NCI-H146 (cell line): Measurements from ENCODE around the gene PDP2.
A peak's percentile ranks its signal among the peaks of the same experiment; 100 is the strongest.

ENCODE experiments used
- DNase-seq: peaks from one replicate; lab custom pipeline; 2025; lab: John Stamatoyannopoulos, UW

Gene PDP2

DNA sequence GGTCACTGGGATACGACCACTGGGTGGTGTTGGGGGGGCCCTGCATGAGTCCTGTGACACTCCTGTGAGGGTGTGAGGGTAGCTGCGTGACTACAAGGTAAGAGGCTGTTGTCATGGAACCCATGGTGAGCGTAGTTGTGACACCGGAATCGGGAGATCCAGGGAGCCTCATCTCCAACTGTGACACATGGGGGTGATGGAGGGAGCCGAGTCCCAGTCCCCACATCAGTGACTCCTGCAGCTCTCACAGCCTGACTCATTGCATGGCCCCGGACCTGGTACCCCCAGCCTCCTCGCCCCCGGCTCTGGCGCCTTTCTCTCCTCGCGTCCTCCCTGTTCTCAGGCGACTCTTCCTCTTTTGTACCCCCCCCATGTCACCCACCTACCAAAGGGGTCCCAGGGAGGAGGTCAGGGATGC lies 24.1 kb downstream of the PDP2 start:
- DNase-seq: no peak

DNA sequence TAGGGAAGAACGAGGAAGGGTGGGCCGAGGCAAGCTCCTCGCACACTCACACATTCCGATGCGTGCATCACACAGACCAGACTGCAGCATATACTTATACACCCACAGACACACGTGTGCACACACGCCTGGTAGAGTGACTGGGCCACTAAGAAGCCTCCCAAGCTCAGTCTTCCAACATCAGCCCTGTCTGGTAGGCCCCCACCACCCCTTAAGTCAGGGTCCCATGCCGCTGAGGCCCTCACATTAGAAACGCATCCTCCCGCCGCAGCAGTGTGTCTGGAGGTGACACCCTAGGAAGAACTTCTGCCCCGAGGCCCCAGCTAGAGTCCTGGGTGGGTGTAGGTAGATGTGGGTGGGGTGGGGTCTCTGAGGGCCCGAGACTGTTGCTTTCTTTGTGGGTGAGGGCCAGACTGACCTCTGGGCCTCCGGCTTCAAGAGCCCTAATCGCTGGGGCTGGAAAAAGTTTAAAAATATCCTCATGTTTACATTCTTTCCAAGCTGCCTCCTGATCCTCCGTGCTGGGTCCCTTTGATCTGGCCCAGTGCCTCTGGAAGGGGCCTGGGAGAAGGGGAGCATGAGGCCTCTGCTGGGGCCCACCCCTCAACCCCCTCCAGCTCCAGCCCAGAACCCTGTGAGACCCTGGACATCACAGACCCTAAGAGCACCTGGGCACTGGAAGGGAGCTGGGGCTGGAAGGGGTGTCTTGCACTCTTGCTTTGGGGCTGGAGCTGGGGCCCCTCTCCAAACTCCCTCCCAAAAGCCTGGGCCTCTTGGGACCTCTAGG lies 24.7 kb downstream of the PDP2 start:
- DNase-seq: no peak

DNA sequence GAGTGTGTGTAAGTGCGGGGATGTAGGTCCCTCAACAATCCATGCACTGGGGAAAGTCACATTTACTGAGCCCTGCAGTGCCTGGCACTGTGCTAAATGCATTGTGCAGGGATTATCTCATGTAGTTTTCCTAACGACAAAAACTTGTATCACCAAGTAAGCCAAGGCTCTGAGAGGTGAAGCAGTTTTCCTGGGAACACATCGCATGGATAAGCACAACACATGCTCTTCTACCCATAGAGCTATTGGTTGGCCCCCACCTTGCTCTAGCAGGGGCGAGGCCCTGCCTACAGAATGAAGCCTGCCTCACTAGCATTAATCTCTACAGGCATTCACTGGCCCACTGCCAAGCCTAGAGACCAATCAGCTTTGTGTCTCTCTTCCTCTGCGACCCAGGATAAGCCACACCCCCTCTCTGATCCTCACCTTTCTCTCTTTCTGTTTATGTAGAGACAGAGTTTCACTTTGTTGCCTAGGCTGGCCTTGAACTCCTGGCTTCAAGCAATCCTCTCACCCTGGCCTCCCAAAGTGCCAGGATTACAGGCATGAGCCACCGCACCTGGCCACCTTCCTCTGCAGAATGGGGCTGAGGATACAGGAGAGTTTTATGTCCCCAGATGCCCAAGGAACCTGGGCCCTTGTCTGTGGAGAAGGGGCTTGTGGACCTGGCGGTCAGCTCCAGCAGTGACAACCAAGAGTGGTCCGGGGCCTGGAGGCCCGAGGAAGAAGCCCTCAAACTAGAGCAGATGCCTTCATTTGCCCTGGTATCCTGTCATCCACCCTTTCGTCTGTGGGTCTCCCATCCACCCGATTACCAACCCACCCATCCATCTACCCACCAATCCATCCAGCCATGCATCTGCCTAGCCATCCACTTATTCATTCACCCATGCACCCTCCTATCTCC lies 25.6 kb downstream of the PDP2 start:
- peak; percentile 23 for DNase-seq

DNA sequence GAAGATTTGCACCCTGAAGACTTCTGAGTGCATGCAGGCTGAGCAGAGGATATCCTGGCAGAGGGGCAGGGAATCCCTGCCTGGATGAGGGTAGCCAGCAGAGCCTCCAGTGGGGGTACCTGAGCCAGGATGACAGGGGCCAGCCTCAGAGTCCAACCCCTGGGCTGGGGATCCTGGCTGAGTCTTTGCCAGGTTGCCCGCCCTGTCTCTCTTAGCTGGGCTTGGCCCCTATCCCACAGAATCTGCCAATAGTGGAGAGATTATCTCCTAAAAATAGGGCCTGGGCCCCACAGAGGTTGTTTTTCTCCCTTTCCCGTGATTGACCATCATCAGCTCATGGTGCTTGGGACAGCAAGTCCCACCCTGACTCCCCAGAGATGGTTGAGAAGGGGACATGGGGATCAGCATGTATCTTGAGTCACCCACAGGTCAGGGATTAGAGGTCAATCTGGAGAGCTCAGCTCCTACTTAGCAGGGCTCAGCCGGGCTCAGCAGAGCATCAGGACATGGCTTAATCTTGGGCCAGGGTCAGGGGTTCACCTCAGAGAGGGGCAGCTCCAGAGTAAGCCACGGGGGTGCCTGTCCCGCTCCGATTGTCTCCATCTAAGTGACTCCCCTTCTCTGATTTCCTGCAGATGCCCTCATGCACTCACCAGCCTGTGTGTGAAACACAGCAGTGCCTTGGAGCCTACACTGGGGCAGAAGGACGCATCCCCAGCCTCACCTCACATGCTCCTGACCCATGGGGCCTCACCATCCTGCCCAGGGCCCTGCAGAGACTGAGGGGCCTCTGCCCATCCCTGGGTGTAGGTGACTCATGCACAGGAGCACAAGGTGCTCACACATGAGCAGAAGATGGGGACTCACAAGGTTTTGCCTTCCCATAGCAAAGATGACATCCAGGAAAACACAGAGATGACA lies 26.9 kb downstream of the PDP2 start:
- DNase-seq: no peak

DNA sequence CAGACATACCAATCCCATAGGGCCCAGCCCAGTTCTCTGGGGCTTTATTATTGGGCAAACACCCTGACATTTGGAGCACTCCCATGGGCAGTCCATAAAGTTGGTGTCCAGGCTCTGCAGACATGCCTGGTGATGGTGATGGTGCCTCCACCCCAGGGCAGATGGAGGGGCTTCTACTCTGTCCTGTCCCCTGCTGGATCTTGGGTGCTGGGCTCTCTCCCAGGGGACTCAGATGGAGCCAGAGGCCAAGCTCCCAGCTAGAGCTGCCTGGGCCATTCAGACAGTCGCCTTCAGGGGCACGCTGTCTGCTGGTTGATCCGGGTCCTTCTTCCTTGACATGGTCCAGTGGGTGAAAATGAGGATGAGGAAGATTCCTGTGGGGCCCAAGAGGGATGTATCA lies 27.8 kb downstream of the PDP2 start:
- no peak for DNase-seq

DNA sequence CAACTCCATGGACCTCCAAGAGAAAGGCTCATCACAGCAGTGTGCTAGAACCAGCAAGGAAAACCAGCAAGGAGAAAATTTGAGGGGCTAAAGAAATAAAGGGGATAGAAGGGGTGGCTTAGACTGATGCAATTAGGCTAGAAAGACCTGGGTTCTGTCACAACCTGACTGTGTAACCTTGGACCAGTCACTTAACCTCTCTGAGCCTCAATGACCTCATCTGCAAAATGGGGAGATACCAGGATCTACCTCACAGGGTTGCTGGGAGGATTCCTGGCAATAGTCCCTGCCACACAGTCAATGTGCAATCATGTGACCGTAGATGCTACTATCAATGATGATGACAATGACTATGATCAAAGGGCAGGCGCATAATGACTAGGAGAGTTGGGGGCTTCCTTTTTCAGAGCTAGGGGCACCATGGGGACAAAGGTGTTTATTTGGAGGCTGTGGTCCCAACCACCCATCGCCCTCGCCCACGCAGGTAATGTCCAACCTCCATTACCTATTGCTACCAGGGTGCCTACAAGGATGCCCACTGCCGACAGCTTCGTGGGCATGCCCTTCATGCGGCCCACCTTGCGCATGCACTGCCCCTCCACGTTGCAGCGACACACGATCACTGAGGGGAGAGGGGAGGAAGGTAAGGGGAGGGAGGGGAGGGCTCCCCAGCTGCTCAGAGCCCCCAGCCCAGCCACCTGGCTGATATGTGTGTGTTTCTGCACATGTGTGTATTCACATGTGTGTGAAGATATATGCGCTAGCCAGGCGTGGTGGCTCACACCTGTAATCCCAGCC lies 28.6 kb downstream of the PDP2 start:
- no peak for DNase-seq

DNA sequence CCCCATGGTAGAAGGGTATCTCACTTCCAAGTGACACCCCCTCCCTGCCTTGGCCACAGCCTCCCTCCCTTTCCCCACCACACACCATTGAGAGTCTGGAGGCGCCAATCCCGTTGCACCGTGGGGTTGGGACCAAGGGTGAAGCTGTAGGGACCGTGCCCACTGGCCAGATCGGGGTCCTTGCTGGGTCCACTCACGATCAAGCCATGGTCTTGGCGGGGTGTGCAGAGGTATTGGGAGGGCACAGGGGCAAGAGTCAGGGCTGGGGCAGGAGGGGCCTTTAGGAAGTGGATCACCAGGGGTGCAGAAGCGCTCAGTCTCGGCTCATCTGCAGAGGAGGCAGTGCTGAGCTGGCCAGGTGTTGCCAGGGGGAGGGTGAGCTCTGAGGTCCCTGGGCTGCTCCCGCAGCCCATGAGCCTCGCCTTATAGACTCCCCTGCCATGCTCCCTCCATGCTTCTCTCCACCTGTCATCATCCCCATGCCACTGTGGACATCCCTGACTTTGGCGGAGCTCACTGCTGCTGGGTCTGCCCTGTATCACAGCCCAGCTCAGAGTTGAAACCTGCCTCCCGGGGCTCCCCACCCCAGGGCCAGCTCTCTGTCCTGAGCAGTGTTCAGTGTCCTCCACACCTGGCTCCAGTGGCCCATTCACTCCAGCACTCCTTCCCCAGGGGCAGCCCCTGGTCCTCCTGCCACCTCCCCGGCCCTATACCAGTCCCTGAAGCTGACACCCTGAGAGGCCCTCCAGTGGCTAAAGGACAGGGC lies 30.0 kb downstream of the PDP2 start:
- no peak for DNase-seq

DNA sequence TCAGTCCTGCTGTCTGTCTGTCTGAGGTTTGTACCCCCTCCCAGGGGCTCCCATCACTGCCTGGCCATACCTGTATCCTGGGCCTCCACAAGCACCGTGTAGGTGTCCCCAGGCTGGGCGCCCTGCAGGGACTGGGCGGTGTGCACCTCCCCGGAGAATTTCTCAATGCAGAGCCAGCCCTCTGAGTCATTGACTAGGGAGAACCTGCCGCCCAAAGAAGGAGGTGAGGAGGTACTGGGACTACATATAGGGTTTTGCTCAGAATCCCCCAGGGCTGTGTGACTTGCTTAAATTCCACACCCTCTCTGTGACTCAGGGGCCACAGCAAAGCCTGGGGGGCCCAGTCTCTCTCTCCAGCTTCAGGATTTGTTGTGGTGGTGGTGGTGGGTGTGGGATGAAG lies 30.8 kb downstream of the PDP2 start:
- DNase-seq: no peak

DNA sequence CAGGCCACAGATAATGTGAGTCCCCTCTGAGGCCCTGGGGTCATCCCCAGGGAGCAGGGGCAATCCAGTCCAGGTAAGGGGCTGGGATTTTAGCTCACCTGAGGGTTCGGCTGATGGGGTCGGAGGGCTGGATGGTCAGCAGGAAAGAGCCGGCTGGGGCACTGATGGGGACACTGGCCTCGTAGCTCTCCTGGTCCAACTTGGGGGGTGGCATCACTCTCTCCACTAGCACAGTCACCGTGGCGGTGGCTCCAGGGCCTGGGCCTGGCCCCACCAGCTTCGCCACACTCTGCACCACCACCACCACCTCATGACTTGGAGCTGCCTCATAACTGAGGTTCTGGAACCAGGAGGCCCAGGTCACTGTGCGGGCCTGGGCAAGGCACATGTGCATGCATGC lies 31.5 kb downstream of the PDP2 start:
- DNase-seq: no peak

DNA sequence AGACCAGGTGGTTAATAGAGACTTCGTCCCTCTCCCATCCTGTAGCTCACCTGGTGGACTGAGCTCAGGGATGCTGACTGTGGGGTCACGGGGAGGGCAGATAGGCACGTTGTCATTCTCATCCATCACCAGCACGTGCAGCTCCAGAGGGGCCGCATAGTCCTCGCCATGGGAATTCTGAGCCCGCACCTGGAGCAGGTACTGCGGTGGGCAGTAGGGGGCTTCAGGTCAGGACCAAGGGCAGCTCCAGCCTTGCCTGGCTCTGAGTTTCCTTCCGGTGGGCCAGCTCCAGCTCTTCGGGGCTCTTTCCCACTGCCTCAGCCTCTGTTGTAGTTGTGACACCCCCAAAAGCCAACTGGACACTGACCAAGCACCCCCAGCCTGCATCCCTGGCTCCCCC lies 32.8 kb downstream of the PDP2 start:
- no peak for DNase-seq

DNA sequence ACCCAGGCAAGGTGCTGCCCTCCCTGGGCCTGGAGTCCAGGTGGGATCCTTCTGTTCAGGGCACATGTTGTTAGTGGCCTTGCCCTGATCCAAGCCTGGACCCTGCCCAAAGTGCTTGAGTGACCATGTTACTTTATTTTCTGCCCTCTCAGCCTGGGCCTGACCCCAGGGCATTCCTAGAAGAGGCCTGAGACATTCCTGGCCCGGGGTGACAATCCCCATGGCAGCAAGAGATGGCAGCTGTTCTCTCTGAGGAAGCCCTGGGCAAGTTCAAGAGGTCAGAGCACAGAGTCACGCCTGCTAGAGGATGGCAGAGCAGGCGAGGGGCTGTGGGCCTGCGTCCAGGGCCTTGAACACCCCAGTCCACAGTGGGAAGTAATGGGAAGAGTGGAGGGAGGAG lies 33.4 kb downstream of the PDP2 start:
- no peak for DNase-seq

DNA sequence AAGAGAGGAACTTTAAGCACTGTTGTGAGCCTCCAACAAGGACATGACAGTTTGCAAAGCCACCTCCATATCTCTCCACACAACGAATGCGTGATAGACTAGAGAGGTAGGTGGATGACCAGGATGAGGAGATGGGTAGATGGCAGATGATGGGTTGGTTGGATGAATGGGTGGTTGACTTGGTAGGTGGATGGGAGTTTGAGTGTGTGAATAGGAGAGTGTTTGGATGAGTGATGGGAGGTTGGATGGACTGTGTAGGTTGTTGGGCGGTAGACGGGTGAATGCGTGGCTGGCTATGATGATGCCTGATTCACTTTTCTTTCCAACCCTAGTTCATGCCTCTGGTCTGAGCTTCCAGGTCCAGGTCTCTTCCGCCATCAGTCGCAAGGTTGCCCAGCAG lies 34.2 kb downstream of the PDP2 start:
- no peak for DNase-seq

DNA sequence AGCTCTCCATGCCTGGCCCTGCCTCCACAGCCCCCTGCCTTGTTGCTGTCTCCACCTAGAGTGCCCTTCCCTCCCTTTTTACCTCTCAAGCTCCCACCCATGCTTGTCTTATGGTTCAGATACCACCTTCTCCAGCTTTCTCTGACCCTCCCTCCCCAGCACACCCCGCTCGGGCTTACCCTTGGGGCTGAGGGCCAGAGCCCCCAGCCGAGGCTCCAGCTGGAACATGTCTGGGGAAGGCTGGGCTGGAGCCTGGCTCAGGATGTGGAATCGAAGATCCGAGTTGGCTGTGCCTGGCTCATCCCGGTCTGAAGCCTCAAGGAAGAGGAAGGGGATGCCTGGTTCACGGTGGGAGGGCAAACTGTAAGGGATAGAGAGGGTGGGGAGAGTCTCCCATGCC lies 34.7 kb downstream of the PDP2 start:
- DNase-seq: no peak

DNA sequence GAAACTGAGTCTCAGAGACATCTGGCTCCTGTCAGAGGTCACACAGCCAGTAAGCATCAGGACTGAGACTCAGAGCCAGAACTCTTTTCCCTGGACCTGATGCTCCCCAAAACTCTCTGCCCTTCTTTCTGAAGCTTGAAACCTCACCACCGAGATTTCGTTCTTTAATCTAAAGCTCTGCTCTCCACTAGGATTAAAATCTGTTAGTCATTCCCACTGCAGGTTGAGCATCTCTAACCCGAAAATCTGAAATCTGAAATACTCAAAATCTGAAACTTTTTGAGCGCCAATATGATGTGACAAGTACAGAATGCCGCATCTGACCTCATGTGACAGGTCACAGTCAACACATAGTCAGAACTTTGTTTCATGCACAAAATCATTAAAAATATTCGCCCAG lies 36.2 kb downstream of the PDP2 start:
- no peak for DNase-seq

DNA sequence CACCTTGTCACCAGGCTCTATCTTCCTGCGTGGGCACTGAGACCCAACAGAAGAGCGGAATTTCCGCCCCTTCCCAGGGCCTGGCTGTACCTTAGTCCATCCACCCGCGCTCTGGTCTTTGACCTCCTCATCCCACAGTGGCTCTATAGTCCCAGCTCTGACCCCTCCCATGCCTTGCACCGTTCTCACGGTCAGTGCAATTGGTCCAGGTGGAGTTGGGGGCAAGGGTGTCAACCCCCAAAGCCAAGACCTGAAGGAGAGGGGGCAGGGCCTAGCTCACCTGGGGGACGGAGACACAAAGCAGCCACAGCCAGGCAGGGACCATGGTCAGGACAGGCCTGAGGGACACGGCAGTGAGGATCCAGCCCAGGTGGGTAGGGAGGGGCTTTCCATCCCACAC lies 37.4 kb downstream of the PDP2 start:
- no peak for DNase-seq

DNA sequence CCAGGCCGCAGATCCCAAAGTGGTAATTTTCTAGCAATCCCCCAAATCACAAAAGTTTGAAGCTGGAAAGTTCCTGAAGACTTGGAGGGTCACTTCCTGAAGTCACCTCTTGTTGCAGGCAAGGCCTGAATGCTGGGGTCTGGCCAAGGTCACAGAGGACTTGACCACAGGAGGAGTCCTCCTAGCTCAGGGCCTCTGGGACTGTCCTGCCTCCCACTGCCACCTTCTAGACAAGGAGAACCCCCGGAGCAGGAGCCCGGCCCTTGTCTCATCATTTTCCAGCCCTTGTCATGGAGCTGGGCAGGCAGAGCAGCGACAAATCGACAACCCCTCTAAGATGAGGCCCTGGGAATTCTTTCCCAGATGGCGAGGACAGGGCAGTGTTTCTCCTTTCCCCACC lies 38.0 kb downstream of the PDP2 start:
- DNase-seq: no peak

DNA sequence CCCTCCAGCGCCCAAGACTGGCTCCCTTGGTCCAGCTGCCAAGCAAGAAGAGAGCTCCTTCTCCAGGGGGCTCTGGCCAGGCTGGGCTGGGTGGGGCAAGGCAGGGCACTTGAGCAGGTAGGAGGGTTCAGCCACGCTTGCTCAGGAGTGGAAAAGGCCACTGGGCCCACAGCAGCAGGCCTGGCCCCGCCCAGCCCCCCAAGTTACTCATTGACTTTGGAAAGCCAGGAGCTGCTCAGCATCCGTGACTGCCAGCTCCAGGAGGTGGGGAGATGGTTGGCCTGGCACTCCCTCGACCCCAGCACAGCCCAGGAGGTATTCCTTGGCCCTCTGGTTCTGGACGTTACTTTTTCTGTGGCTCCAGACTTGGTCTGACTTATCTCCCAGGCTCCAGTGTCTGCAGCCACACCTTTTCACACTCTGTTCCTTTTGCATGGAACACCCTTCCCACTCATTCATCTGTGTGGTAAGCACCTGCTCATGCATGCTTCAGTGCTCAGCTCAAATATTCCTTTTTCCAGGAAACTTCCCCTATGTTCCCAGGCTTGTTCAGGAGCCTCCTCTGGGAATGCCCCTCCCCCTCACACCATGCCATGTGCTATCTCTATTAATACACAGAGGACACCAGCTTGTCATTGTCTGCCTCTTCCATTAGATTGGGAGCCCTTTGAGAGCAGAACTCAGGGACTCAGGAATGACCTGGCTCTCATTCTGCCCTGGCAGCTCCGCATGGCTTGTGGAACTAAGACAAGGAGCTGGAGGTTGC lies 38.7 kb downstream of the PDP2 start, which contains the start of gene CDH16:
Gene CDH16, minus strand, starts transcription at position 83 of the 766 bp plus-strand sequence. CDS start 820 bp downstream, outside the sequence.
- DNase-seq: no peak

DNA sequence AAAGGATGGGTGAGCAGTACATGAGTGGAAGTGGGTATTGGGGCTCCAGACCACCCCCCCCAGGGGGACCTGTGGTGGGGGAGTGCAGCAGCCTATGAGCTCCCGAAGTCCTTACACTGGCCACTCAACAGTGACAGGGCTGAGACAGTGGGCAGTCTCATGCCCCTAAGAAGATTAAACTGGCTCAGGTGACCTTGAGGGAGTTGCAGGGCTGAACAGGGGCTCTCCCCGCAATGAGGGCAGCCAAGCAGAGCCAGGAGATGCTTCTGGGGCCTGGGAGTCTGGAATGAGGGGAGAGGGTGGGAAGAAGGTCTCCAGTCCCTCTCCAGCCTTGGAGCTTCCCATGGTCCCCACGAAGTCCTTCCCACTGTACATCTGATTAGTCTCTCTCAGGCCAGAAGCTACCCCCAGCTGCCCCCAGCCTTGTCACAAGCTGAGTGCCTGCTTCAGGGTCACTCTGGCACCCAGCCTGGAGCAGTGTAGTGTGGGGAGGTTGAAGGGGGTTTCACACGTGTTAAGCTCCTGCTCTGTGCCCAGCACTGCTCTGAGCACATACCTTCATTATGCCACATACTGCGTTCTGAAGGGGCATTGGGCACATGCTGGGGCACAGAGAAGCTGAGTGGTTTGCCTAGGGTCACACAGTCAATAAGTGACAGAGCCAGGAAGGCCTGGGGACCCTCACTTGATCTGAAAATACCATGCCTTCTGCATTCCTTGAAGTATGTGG lies 39.4 kb downstream of the PDP2 start:
- DNase-seq: no peak

DNA sequence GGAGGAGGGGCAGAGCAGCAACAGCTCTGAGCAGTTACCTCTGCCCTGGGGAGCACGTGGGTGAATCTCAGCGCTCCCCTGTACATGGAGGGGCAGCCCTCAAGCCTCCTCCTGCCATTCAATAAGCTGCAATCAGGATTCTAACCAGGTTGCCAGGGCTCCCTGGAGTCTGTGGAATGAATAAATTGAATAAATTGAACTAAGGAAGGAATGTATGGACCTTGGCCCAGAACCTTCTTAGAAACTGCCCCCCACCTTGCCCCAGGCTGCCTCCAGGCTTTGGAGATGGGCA lies 39.9 kb downstream of the PDP2 start:
- DNase-seq: no peak
